ENCODE data around the gene MTMR2.

GRCh38 chr11:95924414-95924760 lies 480 bp upstream of the MTMR2 start:
- TF ChIP-seq CTCF (IDR thresholded peaks at IDR 0.05; ENCODE audit: poor library complexity), result no peak
- TF ChIP-seq EZH2phosphoT487 (IDR thresholded peaks at IDR 0.05; ENCODE audit: low read depth, severe bottlenecking, unreplicated experiment), result no peak

Data from hepatocyte (in vitro differentiated cells).